Panc1 (cell line): ENCODE measurements around the gene UBASH3B. TPM values are rescaled to one million over a fixed set of nuclear protein-coding genes. Genes with fewer than 3 reads are reported as not detected.

Experiments
- ATAC-seq: fragments of 200-7000 bp; cut with Tn5 transposase; 2 replicates; pipeline ENCODE4 v1.9.1; 2020; ENCODE audit warnings: mild to moderate bottlenecking, moderate library complexity
- BruUV-seq: library from RNA; stranded (reverse); fragments of 400-500 nt; replicated peaks from 2 replicates; lab custom pipeline; 2021; lab: Mats Ljungman, UMichigan
- CTCF ChIA-PET: fragments of 300-600 bp; sonication (Branson Sonifier 250); formaldehyde crosslinking; loops from one replicate; lab custom pipeline; 2022; ENCODE audit warnings: antibody characterized with exemption; lab: Charles Lee
- POLR2A ChIA-PET: fragments of 300-600 bp; sonication (Branson Sonifier 250); formaldehyde crosslinking; loops from one replicate; lab custom pipeline; 2022; ENCODE audit warnings: antibody characterized with exemption; lab: Charles Lee
- DNase-seq: peaks from one replicate; pipeline ENCODE4 v3.0.0-alpha.2; 2010; ENCODE audit warnings: low read depth, low spot score
- H3K27ac ChIP-seq: 2 replicates; pipeline ENCODE4 v1.5.1; 2011; ENCODE audit warnings: mild to moderate bottlenecking, low read length, inconsistent platforms
- H3K27me3 ChIP-seq: fragments of 200-500 bp; sonication (Bioruptor generic); 2 replicates; pipeline ENCODE4 v1.6.0; 2014; ENCODE audit warnings: low read length, inconsistent platforms; ENCODE audit not compliant: control insufficient read depth, insufficient read depth
- H3K36me3 ChIP-seq: fragments of 200-500 bp; sonication (Bioruptor generic); 2 replicates; pipeline ENCODE4 v1.5.1; 2014; ENCODE audit warnings: inconsistent platforms, mild to moderate bottlenecking, low read length, moderate library complexity; ENCODE audit not compliant: control insufficient read depth, insufficient read depth
- H3K4me1 ChIP-seq: 2 replicates; pipeline ENCODE4 v1.5.1; 2011; ENCODE audit warnings: inconsistent platforms, mild to moderate bottlenecking, low read length, moderate library complexity; ENCODE audit not compliant: control insufficient read depth, insufficient read depth
- H3K4me3 ChIP-seq, 2 experiments: 2 replicates each; pipeline ENCODE4 v1.5.1; 2011 to 2012; ENCODE audit warnings: low read depth in 2 of 2, low read length in 2 of 2, mild to moderate bottlenecking in 2 of 2, inconsistent platforms in 1 of 2, moderate library complexity in 1 of 2
- H3K9me3 ChIP-seq: fragments of 200-500 bp; sonication (Bioruptor generic); 2 replicates; pipeline ENCODE4 v1.5.1; 2014; ENCODE audit warnings: low read depth, mild to moderate bottlenecking, inconsistent platforms, low read length, moderate library complexity; ENCODE audit not compliant: control insufficient read depth, insufficient read depth
- CTCF ChIP-seq: fragments of 450-650 bp; IDR thresholded peaks from 2 replicates; pipeline ENCODE4 v1.5.1; 2017; ENCODE audit warnings: mild to moderate bottlenecking
- POLR2AphosphoS5 ChIP-seq: IDR thresholded peaks from 2 replicates; pipeline ENCODE4 v1.6.1; 2012; ENCODE audit warnings: mild to moderate bottlenecking, low read depth, low read length, moderate library complexity
- REST ChIP-seq, 2 experiments: IDR thresholded peaks; 2 replicates each; pipeline ENCODE4 v1.6.1; 2011 to 2012; ENCODE audit warnings: low read depth in 2 of 2, control low read depth in 1 of 2, low read length in 1 of 2, mild to moderate bottlenecking in 1 of 2, moderate library complexity in 1 of 2; ENCODE audit not compliant: insufficient read depth in 1 of 2
- SIN3A ChIP-seq: IDR thresholded peaks from 2 replicates; pipeline ENCODE4 v1.6.1; 2012; ENCODE audit warnings: low read depth, mild to moderate bottlenecking, low read length, moderate library complexity, borderline replicate concordance; ENCODE audit not compliant: insufficient read depth
- TCF7L2 ChIP-seq: IDR thresholded peaks from 2 replicates; pipeline ENCODE4 v1.6.1; 2011; ENCODE audit warnings: mild to moderate bottlenecking, low read depth, low read length, inconsistent platforms
- in situ Hi-C: cut with HindIII; loops from 2 replicates; pipeline ENCODE4 v1.10.0; 2016; ENCODE audit warnings: low sequenced_read_pairs, low pct_unique_long_range_greater_than_20kb
- intact Hi-C: fragments of 100-400 bp; cut with micrococcal nuclease; formaldehyde crosslinking; loops from one replicate; pipeline ENCODE4 v1.10.0; 2022; ENCODE audit not compliant: unreplicated experiment
- total RNA-seq: library from RNA; stranded (reverse); gene quantifications from one replicate; pipeline ENCODE4 v1.2.1, GENCODE V29; 2021; ENCODE audit not compliant: unreplicated experiment

The UBASH3B gene
- total RNA-seq, 1 experiment from 2014 or later = 55.1 TPM

GRCh38 chr11:122772945-122773344 lies 117.4 kb downstream of the UBASH3B start:
- ATAC-seq (0 out of 2 replicates have a peak, but pooled peaks have one; percentile 30), DNase-seq (no peak)
- ChIA-PET CTCF (no interaction called here), POLR2A (no interaction called here)
- BruUV-seq = no TSS peak
- no peak overlapping the region for H3K4me3 ChIP-seq
- no peak for TF ChIP-seq POLR2AphosphoS5
- TF ChIP-seq REST (IDR thresholded peaks at IDR 0.05; ENCODE audit: insufficient read depth in 1 of 2, low read depth in 2 of 2, low read length in 1 of 2) = no peak
- no peak for TF ChIP-seq SIN3A
- no peak for TF ChIP-seq CTCF
- TF ChIP-seq TCF7L2 = no peak
- H3K27ac ChIP-seq = no peak overlapping the region
- no peaks in the 10 kb centered on the region for H3K9me3 ChIP-seq
- H3K27me3 ChIP-seq = no peaks in the 10 kb centered on the region
- in situ Hi-C loops (no loop called here), intact Hi-C loops (no loop called here)
- no peaks in the 10 kb centered on the region for H3K36me3 ChIP-seq
- H3K4me1 ChIP-seq = no peaks in the 10 kb centered on the region

- POLR2A ChIA-PET = no interaction called here
- CTCF ChIA-PET = no interaction called here
- DNase-seq (no peak), ATAC-seq (no peak)
- Histone ChIP-seq H3K4me1 (no peaks in the 10 kb centered on the region), H3K27me3 (no peaks in the 10 kb centered on the region), H3K4me3 (no peak overlapping the region), H3K9me3 (no peaks in the 10 kb centered on the region), H3K27ac (no peak overlapping the region), H3K36me3 (no peaks in the 10 kb centered on the region)
- intact Hi-C loops (no loop called here), in situ Hi-C loops (no loop called here)
- BruUV-seq = no TSS peak
- TF ChIP-seq SIN3A (no peak), REST (IDR thresholded peaks at IDR 0.05; ENCODE audit: insufficient read depth in 1 of 2, low read depth in 2 of 2, low read length in 1 of 2) (no peak), TCF7L2 (no peak), CTCF (no peak), POLR2AphosphoS5 (no peak)
Observed at GRCh38 chr11:122773781-122774266, 118.3 kb downstream of the UBASH3B start.
